DND-41 (cell line): ENCODE data around the gene PLXNB3.
"Not testable (repeated sequence)": the region's sequence is repeated elsewhere in the genome, so short reads cannot be mapped to it uniquely, and the experiment has no call there.

ENCODE experiments used
- ATAC-seq: fragments of 200-7000 bp; cut with Tn5 transposase; 3 replicates; pipeline ENCODE4 v1.9.1; 2021; ENCODE audit warnings: low read depth; ENCODE audit not compliant: insufficient read depth
- DNase-seq: peaks from one replicate; pipeline ENCODE4 v3.0.0-alpha.2; 2020
- H2AFZ ChIP-seq: 2 replicates; pipeline ENCODE4 v1.6.0; 2012; ENCODE audit warnings: low read depth, low read length
- H3K27ac ChIP-seq: 2 replicates; pipeline ENCODE4 v1.5.1; 2012; ENCODE audit warnings: low read length, inconsistent platforms
- H3K27me3 ChIP-seq: fragments of 200-600 bp; sonication (generic); 2 replicates; pipeline ENCODE4 v1.6.0; 2012; ENCODE audit warnings: low read length, mild to moderate bottlenecking, inconsistent platforms; ENCODE audit not compliant: insufficient read depth, poor library complexity
- H3K36me3 ChIP-seq: 2 replicates; pipeline ENCODE4 v1.5.1; 2012; ENCODE audit warnings: low read length, inconsistent platforms; ENCODE audit not compliant: insufficient read depth
- H3K4me1 ChIP-seq: 2 replicates; pipeline ENCODE4 v1.5.1; 2012; ENCODE audit warnings: mild to moderate bottlenecking, low read length; ENCODE audit not compliant: insufficient read depth
- H3K4me2 ChIP-seq: 2 replicates; pipeline ENCODE4 v1.6.0; 2012; ENCODE audit warnings: mild to moderate bottlenecking, moderate library complexity, low read length, inconsistent platforms; ENCODE audit not compliant: insufficient read depth
- H3K4me3 ChIP-seq, 2 experiments: fragments of 200-600 bp in 1 of 2; shearing (Covaris generic) in 1 of 2; 2 replicates each; pipeline ENCODE4 v1.5.1; 2012 to 2016; ENCODE audit warnings: inconsistent platforms in 2 of 2, low read length in 2 of 2, mild to moderate bottlenecking in 2 of 2, low read depth in 1 of 2, moderate library complexity in 1 of 2
- H3K79me2 ChIP-seq: 2 replicates; pipeline ENCODE4 v1.6.0; 2012; ENCODE audit warnings: low read length, inconsistent platforms; ENCODE audit not compliant: insufficient read depth
- H3K9ac ChIP-seq: 2 replicates; pipeline ENCODE4 v1.6.0; 2012; ENCODE audit warnings: low read depth, mild to moderate bottlenecking, inconsistent platforms, low read length, moderate library complexity
- H3K9me3 ChIP-seq: 2 replicates; pipeline ENCODE4 v1.5.1; 2012; ENCODE audit warnings: low read length, moderate library complexity, mild to moderate bottlenecking, inconsistent platforms; ENCODE audit not compliant: insufficient read depth, severe bottlenecking
- H4K20me1 ChIP-seq: 2 replicates; pipeline ENCODE4 v1.6.0; 2012; ENCODE audit warnings: low read length; ENCODE audit not compliant: insufficient read depth
- EZH2 ChIP-seq: IDR thresholded peaks from 3 replicates; pipeline ENCODE4 v1.6.1; 2012; ENCODE audit warnings: borderline replicate concordance, low read depth, mild to moderate bottlenecking, moderate library complexity, low read length, inconsistent platforms; ENCODE audit not compliant: severe bottlenecking
- TF ChIP-seq, protein P1 (sequence below): IDR thresholded peaks from 2 replicates; pipeline ENCODE4 v1.5.1; 2012; ENCODE audit warnings: borderline replicate concordance, low read length, moderate library complexity, mild to moderate bottlenecking; ENCODE audit not compliant: poor library complexity, severe bottlenecking; ENCODE audit errors: extremely low read depth

Gene PLXNB3

DNA sequence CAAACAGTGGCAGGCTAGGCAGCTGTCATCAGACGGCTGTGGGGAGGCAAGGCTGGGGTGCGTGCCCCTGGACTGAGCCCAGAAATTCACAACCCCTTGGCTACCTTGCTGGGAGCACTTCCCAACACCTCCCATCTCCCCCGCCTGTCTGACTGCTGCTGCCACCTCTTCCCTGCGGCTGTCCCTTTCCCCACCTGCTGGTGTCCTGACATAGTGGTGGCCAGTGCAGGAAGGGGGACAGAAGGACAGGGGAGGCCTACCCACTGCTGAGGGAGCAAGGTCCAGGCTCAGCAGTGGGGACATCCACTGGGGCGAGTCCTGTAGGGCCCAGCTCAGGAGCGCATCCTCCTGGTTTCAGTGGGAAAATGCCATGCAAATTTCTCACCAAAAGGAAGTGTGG, 36.0 kb upstream of the PLXNB3 start:
- Histone ChIP-seq H3K4me3 (no peak overlapping the region), H4K20me1 (peaks cover 8% of the 10 kb centered on the region), H3K4me2 (no peak overlapping the region), H3K27me3 (no peaks in the 10 kb centered on the region), H3K4me1 (peaks cover 11% of the 10 kb centered on the region), H3K36me3 (peaks cover 2% of the 10 kb centered on the region; the same call in 1 of the 2 replicates), H3K9me3 (no peaks in the 10 kb centered on the region), H2AFZ (no peak overlapping the region), H3K79me2 (peaks cover 9% of the 10 kb centered on the region), H3K27ac (no peak overlapping the region), H3K9ac (no peak overlapping the region)
- TF ChIP-seq EZH2 = no peak
- TF ChIP-seq, protein P1, sequence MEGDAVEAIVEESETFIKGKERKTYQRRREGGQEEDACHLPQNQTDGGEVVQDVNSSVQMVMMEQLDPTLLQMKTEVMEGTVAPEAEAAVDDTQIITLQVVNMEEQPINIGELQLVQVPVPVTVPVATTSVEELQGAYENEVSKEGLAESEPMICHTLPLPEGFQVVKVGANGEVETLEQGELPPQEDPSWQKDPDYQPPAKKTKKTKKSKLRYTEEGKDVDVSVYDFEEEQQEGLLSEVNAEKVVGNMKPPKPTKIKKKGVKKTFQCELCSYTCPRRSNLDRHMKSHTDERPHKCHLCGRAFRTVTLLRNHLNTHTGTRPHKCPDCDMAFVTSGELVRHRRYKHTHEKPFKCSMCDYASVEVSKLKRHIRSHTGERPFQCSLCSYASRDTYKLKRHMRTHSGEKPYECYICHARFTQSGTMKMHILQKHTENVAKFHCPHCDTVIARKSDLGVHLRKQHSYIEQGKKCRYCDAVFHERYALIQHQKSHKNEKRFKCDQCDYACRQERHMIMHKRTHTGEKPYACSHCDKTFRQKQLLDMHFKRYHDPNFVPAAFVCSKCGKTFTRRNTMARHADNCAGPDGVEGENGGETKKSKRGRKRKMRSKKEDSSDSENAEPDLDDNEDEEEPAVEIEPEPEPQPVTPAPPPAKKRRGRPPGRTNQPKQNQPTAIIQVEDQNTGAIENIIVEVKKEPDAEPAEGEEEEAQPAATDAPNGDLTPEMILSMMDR = peak; percentile 5
- ATAC-seq (no peak), DNase-seq (no peak)

GRCh38 chrX:153728951-153729631, 35.0 kb upstream of the PLXNB3 start:
- ATAC-seq (no peak), DNase-seq (no peak)
- no peak overlapping the region for H3K9ac ChIP-seq
- no peaks in the 10 kb centered on the region for H3K9me3 ChIP-seq
- no peak overlapping the region for H2AFZ ChIP-seq
- no peak overlapping the region for H3K27ac ChIP-seq
- no peaks in the 10 kb centered on the region for H3K79me2 ChIP-seq
- no peak overlapping the region for H3K4me2 ChIP-seq
- H3K4me3 ChIP-seq = no peak overlapping the region
- H3K27me3 ChIP-seq = no peaks in the 10 kb centered on the region
- H4K20me1 ChIP-seq = no peaks in the 10 kb centered on the region
- TF ChIP-seq EZH2 = no peak
- TF ChIP-seq, protein P1 = no peak
- H3K4me1 ChIP-seq = peaks cover 10% of the 10 kb centered on the region
- no peaks in the 10 kb centered on the region for H3K36me3 ChIP-seq

DNA sequence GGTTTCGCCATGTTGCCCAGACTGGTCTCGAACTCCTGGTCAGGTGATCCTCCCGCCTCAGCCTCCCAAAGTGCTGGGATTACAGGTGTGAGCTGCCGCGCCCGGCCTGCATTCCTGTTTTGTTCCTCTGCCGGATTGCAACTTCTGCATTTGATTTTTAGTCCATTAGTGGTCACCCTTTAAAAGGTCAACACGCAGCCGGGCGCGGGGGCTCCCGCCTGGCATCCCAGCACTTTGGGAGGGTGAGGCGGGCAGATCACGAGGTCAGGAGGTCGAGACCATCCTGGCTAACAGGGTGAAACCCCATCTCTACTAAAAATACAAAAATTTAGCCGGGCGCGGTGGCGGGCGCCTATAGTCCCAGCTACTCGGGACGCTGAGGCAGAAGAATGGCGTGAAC, 33.9 kb upstream of the PLXNB3 start:
- H3K4me1 ChIP-seq, ATAC-seq, H2AFZ ChIP-seq, DNase-seq, H3K4me2 ChIP-seq, H3K9ac ChIP-seq, H3K9me3 ChIP-seq, H4K20me1 ChIP-seq, H3K27ac ChIP-seq, H3K79me2 ChIP-seq, H3K4me3 ChIP-seq, H3K36me3 ChIP-seq, H3K27me3 ChIP-seq: not testable (repeated sequence)

DNA sequence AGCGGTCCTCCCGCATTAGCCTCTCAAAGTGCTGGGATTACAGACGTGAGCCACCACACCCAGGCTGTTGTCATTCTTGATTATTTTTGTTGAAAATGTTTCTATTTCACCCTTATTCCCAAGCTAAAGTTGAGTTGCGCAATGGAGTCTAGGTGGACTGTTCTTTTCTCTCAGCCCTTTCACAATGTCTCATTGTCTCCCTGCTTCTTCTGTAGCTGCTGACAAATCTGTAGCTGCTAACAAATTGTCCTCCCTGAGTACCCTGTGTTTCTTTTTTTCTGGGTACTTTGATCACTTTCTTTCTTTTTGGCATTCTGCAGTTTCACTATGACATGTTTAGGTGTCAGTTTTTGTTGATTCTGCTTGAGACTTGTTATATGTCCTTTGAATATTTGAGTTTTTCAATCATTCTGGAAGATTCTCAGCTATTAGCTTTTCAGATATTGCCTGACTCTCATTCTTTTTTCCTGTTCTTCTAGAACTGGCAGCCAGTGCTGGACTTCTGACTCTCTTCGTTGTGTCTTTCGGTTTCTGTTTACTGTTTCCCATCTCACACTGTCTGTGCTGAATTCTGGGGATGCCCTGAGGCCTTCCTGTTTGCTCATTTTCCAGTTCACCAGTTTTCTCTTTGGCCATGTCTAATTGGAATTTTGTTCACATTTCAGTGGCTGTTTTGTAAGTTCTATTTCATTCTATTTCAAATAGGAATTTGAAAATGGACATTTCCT, 32.8 kb upstream of the PLXNB3 start:
- ATAC-seq = no peak
- DNase-seq = no peak
- Histone ChIP-seq H3K4me1 (no peaks in the 10 kb centered on the region), H4K20me1 (no peaks in the 10 kb centered on the region), H3K9ac (no peak overlapping the region), H3K27me3 (no peaks in the 10 kb centered on the region), H3K79me2 (no peaks in the 10 kb centered on the region), H3K27ac (no peak overlapping the region), H3K9me3 (no peaks in the 10 kb centered on the region), H3K4me2 (no peak overlapping the region), H3K4me3 (no peak overlapping the region), H2AFZ (no peak overlapping the region), H3K36me3 (no peaks in the 10 kb centered on the region)
- TF ChIP-seq, protein P1 = no peak
- TF ChIP-seq EZH2 = no peak
